Measurements from ENCODE around the gene ADH6.
"Not testable (repeated sequence)": the region's sequence is repeated elsewhere in the genome, so short reads cannot be mapped to it uniquely, and the experiment has no call there.

ADH6 gene

DNA sequence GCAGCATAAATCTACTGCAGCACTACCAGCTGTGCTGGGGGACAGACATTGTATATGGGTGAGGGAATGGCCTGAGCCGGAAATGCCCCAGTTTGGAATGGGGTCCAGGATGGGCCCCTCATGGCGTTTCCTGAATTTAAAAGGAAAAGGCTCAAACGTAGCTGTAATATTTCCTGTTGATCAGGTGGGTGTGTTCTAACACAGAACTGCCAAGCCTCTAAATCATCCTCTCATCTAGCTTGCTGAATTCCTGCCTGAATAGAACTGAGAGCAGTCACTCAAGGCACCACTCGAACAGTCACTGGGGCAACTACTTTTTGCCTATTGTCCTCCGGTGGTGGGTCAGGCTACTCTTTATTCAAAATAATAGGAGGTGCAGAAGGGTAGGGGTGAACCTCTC lies 28.7 kb downstream of the ADH6 start:
- DNase-seq (ENCODE audit: low spot score): no peak

DNA sequence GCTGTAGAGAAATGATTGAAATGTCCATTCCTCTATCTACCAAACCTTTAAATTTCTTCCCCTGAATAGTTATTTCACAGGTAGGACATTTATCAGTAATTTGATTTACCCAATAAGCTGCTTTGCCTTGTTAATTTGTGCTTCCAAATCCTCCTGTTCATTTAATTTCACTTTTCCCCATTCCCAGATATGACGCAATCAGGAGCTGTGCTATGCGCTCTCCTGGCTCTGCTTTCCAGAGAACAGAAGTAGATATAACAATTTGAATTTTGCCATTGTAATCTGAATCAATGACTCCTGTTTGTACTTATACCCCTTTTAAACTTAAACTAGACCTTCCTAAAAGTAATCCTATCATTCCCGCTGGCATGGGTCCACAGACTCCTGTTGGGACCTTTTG lies 29.1 kb downstream of the ADH6 start:
- not testable (repeated sequence) for DNase-seq (ENCODE audit: low spot score)

DNA sequence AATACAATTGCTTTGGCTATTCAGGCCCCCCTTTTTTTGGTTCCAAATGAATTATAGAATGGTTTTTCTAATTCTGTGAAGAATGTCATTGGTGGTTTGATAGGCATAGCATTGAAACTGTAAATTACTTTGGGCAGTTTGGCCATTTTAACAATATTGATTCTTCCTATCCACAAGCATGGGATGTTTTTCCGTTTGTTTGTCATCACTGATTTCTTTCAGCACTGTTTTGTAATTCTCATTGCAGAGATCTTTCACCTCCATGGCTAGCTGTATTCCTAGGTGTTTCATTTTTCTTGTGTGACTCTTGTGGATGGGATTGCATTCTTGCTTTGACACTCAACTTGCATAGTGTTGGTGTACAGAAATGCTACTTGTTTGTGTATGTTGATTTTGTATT lies 33.0 kb downstream of the ADH6 start:
- DNase-seq (ENCODE audit: low spot score): no peak

DNA sequence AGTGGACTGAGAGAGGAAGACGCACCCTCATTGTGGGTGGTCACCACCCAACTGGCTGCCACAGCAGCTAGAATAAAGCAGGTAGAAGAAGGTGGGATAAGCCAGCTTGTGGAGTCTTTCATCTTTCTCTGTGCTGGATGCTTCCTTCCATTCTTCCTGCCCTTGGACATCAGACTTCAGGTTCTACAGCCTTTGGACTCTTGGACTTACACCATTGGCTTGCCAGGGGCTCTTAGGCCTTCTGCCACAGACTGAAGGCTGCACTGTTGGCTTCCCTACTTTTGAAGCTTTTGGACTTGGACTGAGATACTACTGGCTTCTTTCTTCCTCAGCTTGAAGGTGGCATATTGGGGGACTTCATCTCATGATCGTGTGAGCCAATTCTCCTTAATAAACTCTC lies 33.5 kb downstream of the ADH6 start:
- DNase-seq (ENCODE audit: low spot score): no peak

DNA sequence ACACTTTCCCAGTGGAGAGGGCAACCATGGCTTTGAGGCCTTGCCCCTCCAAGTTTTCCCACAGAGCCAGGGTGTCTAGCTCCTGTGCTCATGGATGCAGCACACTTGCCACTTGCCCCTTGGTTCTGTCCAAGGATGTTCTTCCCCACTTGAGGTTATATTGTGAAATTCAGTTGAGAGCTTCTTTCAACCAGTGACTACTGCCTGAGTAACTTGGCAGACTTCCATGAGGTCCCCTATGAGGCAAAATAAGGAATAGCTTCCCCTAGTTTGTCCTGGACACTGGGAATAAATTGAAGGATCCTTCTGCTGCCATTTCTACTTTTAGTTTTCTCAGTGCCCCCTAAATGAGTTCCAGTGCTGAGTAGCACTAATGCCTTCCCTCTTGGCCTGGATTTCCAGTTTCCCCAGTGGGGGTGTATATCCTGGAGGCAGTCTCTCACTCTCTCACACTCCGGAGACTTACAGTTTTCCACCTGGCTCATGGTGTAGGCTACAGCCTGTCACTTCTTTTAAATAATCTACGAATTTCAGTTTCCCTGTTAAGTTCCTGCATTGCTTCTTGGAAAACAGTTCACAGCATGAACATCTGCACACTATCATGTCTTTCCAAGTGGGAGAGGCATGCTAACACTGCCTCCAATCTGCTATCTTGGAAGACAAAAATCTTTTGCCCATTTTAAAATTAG lies 38.5 kb downstream of the ADH6 start:
- no peak for DNase-seq (ENCODE audit: low spot score)

DNA sequence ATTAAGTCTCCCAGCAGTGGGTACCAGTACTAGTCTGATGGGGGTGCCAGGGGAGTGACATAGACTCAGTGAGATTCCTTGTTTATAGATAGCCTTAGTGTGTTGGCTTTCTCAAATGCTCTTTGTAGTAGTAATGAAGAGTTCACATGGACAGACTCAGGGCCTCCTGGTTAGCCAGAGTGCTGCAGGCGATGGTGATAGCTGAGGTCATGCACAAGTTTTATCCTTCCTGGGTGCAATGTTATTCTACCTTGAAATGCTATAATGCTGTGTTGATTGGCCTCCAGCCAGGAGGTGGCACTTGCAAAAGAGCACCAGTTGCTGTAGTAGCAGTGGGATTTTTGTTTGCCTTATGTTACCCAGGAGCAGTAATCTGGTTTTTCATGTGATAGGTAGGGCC lies 39.4 kb downstream of the ADH6 start:
- DNase-seq (ENCODE audit: low spot score): no peak

DNA sequence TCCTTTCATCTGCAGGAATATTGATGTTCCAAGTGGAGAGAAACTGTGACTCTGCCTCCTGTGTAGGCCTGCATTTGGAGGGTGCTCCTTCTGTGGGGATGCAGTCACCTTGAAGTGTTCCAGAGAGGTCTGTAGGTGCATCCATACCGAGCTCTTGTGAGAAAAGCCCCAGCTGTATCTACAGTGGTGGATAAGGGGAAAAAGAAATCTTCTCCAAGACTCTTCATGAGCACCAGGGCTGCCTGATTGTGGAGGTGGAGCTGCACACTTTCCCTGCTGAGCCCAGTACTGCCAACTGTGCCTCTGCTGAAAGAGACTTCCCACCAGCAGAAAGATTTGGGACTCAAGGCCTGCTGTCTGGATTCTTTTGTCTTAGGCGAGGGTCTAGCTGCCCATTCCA lies 39.9 kb downstream of the ADH6 start:
- no peak for DNase-seq (ENCODE audit: low spot score)

DNA sequence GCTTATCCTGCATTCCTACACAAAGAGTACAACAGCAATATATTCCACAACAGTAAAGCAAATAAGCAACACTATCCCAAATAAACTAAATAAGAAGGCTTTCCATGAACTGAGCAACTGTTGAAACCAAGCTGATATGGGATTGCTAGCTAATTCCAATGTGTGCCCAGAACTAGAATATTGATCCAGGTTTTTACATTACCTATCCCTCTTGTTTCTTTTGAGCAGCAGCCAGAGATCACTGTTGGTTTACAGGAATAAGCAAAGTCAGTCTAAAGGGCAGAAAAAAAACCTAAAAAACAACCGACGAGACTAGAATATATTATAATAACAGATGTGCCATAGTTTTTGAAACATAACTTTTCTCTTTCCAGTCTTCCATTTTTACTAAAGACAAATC lies 52.5 kb downstream of the ADH6 start:
- no peak for DNase-seq (ENCODE audit: low spot score)

DNA sequence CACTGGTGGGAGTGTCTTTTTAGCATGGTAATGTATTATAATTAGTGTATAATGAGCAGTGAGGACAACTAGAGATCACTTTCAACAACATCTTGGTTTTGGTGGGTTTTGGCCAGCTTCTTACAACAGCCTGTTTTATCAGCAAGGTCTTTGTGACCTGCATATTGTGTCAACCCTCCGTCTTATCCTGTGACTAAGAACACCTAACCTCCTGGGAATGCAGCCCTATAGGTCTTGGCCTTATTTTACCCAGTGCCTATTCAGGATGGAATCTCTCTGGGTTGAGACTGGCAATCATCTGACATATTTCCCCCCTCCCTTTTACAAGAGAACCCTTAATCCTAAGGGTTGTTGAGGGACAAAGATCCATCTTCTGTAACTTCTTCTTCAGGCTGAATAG lies 53.1 kb downstream of the ADH6 start:
- no peak for DNase-seq (ENCODE audit: low spot score)

DNA sequence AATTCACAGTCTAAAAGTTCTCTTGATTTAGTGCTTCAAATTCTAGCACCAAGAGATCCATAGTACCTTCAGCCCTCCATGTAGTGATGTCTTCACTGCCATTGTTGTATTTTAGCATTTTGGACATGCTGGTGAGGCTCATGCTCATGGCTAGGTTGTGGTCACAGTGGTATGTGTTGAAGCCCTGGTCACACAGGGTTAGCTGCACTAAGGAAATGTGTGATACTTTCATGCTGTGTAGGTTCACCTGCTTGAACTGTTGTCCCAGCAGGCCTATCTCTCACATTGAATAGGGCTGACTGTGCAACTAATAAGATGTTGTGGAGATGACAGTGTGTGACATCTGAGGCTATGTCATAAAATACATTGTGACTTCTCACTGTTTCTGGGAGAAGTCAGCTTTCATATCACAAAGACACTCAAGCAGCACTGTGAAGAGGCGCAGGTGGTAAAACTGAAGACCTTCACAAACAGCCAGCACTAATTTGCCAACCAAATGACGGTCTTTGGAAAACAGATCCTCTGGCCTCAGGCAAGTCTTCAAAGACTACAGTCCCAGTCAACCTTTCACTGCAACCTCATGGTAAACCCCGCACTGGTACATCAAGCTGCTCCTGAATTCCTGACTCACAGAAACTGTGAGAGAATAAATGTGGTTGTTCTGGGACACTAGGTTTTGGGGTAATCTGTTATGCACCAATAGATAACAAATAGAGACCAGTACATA lies 57.5 kb downstream of the ADH6 start:
- no peak for DNase-seq (ENCODE audit: low spot score)

DNA sequence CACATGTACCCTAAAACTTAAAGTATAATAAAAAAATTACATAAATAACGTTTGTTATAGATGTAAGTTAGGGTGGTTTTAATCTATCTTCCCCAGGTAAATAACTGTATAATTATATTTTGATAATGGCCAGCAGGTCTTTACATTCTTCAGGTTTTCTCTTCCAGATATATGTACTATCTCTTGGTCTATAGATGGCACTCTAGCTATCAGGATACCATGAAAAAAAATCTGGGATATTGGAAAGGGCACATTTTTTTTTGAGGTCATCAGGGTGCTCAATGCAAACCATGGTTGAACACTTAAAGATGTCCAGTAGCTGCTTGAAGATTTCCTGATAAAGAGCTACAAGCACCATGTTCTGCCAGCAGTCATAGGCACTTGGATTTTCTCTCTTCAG lies 59.3 kb downstream of the ADH6 start:
- DNase-seq (ENCODE audit: low spot score): no peak

DNA sequence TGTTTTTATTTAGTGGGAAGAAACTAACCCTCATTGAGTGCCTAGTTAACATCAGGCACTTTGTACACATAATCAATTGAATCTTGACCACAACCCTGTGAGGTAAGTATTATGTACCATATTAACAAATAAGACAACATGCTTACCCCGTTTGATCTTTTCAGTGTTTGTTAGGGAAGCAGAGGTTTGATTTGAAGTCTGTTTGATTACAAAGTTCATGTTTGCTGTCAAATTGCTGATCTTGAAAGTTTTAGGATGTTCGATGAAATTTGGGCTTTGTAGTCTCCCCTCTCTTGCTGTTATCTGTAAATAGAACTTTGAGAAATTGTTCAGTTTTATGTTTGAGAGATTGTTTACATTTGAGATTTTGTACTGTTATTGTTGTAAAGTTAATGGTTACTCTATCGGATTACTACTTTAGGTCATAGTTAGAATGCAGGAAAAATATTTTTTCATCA lies 61.5 kb downstream of the ADH6 start:
- no peak for DNase-seq (ENCODE audit: low spot score)

DNA sequence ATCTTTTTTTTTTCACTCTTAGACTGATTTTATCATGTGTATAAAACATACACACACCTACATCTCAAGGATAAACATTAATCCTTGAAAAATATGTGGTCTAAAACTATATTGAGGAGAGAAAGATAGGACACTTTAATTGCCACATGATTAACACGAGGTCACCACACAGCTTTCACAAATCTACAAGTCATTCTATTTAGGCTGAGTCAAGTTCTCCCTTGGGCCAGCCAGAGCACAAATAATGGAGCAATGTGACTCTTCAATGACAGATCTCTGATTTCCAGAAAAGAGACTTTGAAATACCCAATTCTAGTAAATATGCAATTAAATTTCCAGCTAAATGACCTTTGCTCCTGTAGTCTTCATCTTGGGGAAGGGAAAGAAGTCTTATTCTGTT lies 62.1 kb downstream of the ADH6 start:
- no peak for DNase-seq (ENCODE audit: low spot score)

DNA sequence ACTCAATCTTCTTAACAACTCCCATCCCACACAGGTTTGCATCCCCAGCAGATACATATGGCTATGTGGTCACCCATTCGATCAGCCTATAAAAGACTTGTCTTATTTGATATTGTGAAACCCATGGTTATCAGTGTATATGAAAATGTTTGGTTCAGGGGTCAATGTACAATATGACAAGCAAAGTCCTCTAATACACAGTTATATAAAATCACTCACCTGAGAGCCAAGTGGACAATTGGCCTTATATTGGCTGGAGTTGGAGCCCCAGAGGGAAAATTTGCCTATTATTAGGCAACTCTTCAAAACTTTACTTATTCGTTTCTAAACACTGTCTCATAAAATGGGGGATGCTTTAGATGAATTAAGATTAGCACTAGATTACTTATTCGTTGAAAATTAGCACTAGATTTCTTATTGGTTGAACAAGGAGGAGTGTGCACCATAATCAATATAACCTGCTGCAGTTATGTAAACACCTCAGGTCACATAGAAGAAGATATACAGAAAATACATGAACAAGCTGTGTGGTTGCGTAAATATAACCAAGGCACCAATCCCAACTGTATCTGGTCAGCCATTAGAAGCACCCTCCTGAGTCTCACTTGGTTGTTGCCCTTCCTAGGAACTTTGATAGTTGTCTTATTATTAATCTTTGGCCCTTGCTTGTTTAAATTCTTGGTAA lies 64.2 kb downstream of the ADH6 start:
- no peak for DNase-seq (ENCODE audit: low spot score)

Data from activated CD4-positive, alpha-beta T cell treated with anti-CD3 and anti-CD28 coated beads, Interleukin-2, Interleukin-4, amounts not matched to agents 100 ng/mL and 50 ng/mL, durations not matched to agents 16 hours and 8 hours (primary cell).